Suprapubic skin (tissue), 4 donors: ENCODE data around the gene PTPRN2.

Experiments used
- CTCF ChIP-seq, 2 donors: fragments of 200-600 bp in 1 of 2; fragments of 450-650 bp in 1 of 2; sonication (generic) in 1 of 2; IDR thresholded peaks; one replicate each; pipeline ENCODE4 v1.5.1; 2016 to 2019; ENCODE audit warnings: antibody characterized with exemption in 2 of 2, mild to moderate bottlenecking in 1 of 2, moderate library complexity in 1 of 2
- EP300 ChIP-seq: sonication (generic); formaldehyde crosslinking; IDR thresholded peaks from one replicate; pipeline ENCODE4 v1.6.1; 2017; ENCODE audit warnings: antibody characterized with exemption
- POLR2A ChIP-seq, 2 donors: fragments of 450-650 bp; IDR thresholded peaks; one replicate each; pipeline ENCODE4 v1.6.1; 2017; ENCODE audit warnings: antibody characterized with exemption in 2 of 2, mild to moderate bottlenecking in 2 of 2, moderate library complexity in 2 of 2
- POLR2AphosphoS5 ChIP-seq, 3 donors: sonication (generic); formaldehyde crosslinking; IDR thresholded peaks; one replicate each; pipeline ENCODE4 v1.6.1; 2017; ENCODE audit warnings: antibody characterized with exemption in 3 of 3

- TF ChIP-seq POLR2AphosphoS5 (IDR thresholded peaks at IDR 0.05) (no peak), CTCF (IDR thresholded peaks at IDR 0.05) (no peak), EP300 (no peak), POLR2A (IDR thresholded peaks at IDR 0.05) (no peak)
These were observed 975.5 kb downstream of the PTPRN2 start for GRCh38 chr7:157612009-157612663.
